ENCODE data around the gene MYEF2.

Gene MYEF2

GRCh38 chr15:48175126-48175525, 3.0 kb downstream of the MYEF2 start:
- TF ChIP-seq ARNT (IDR thresholded peaks at IDR 0.05) (no peak), LEF1 (IDR thresholded peaks at IDR 0.05; ENCODE audit: borderline replicate concordance) (no peak), NFRKB (IDR thresholded peaks at IDR 0.05) (no peak), SP1 (IDR thresholded peaks at IDR 0.05) (no peak)
- CTCF ChIA-PET: no interaction called here

GRCh38 chr15:48170981-48171380, 7.1 kb downstream of the MYEF2 start:
- ChIA-PET CTCF (no interaction called here), POLR2A (no interaction called here)
- DNase-seq (ENCODE audit: extremely low spot score): no peak
- TF ChIP-seq ZNF384 (IDR thresholded peaks at IDR 0.05): no peak
- no peak for TF ChIP-seq FOXK2 (IDR thresholded peaks at IDR 0.05)
- TF ChIP-seq NFRKB (IDR thresholded peaks at IDR 0.05): no peak
- TF ChIP-seq L3MBTL2 (conservative IDR thresholded peaks at IDR 0.05): no peak
- no peak for TF ChIP-seq HDGF (IDR thresholded peaks at IDR 0.05; ENCODE audit: borderline replicate concordance)
- TF ChIP-seq CTBP1 (IDR thresholded peaks at IDR 0.05; ENCODE audit: borderline replicate concordance): no peak
- TF ChIP-seq TARDBP (IDR thresholded peaks at IDR 0.05): no peak
- no peak for TF ChIP-seq SP1 (IDR thresholded peaks at IDR 0.05)
- no peak for TF ChIP-seq ELF4 (IDR thresholded peaks at IDR 0.05)
- no peak for TF ChIP-seq SUZ12 (IDR thresholded peaks at IDR 0.05)
- no peak for TF ChIP-seq LEF1 (IDR thresholded peaks at IDR 0.05; ENCODE audit: borderline replicate concordance)
- TF ChIP-seq BHLHE40 (IDR thresholded peaks at IDR 0.05; ENCODE audit: borderline replicate concordance): no peak
- TF ChIP-seq FOXM1 (IDR thresholded peaks at IDR 0.05; ENCODE audit: borderline replicate concordance): no peak
- no peak for TF ChIP-seq ARNT (IDR thresholded peaks at IDR 0.05)
- TF ChIP-seq PKNOX1 (IDR thresholded peaks at IDR 0.05): no peak
- no peak for TF ChIP-seq FOXA1 (IDR thresholded peaks at IDR 0.05)

More at GRCh38 chr15:48175126-48175525, 3.0 kb downstream of the MYEF2 start:
- POLR2A ChIA-PET: no interaction called here
- DNase-seq (ENCODE audit: extremely low spot score): no peak

GRCh38 chr15:48168616-48169015, 9.5 kb downstream of the MYEF2 start:
- ChIA-PET CTCF (no interaction called here), POLR2A (no interaction called here)
- TF ChIP-seq HDGF (IDR thresholded peaks at IDR 0.05; ENCODE audit: borderline replicate concordance) (no peak), CTBP1 (IDR thresholded peaks at IDR 0.05; ENCODE audit: borderline replicate concordance) (no peak), TARDBP (IDR thresholded peaks at IDR 0.05) (no peak), PKNOX1 (IDR thresholded peaks at IDR 0.05) (no peak), NFRKB (IDR thresholded peaks at IDR 0.05) (no peak), FOXM1 (IDR thresholded peaks at IDR 0.05; ENCODE audit: borderline replicate concordance) (no peak), L3MBTL2 (conservative IDR thresholded peaks at IDR 0.05) (no peak), SUZ12 (IDR thresholded peaks at IDR 0.05) (no peak), LEF1 (IDR thresholded peaks at IDR 0.05; ENCODE audit: borderline replicate concordance) (no peak), ZNF384 (IDR thresholded peaks at IDR 0.05) (no peak), SP1 (IDR thresholded peaks at IDR 0.05) (no peak)
- no peak for DNase-seq (ENCODE audit: extremely low spot score)

GRCh38 chr15:48153526-48153925, 24.6 kb downstream of the MYEF2 start:
- DNase-seq (ENCODE audit: extremely low spot score): no peak
- POLR2A ChIA-PET: no interaction called here
- CTCF ChIA-PET: no interaction called here
- TF ChIP-seq CTBP1 (IDR thresholded peaks at IDR 0.05; ENCODE audit: borderline replicate concordance): no peak

GRCh38 chr15:48149858-48150257, 28.2 kb downstream of the MYEF2 start:
- TF ChIP-seq LEF1 (IDR thresholded peaks at IDR 0.05; ENCODE audit: borderline replicate concordance) (no peak), PKNOX1 (IDR thresholded peaks at IDR 0.05) (no peak), NFRKB (IDR thresholded peaks at IDR 0.05) (no peak), TARDBP (IDR thresholded peaks at IDR 0.05) (no peak), FOXM1 (IDR thresholded peaks at IDR 0.05; ENCODE audit: borderline replicate concordance) (no peak), ARNT (IDR thresholded peaks at IDR 0.05) (no peak), ZNF384 (IDR thresholded peaks at IDR 0.05) (no peak), FOXK2 (IDR thresholded peaks at IDR 0.05) (no peak), ELF4 (IDR thresholded peaks at IDR 0.05) (no peak), BHLHE40 (IDR thresholded peaks at IDR 0.05; ENCODE audit: borderline replicate concordance) (no peak), FOXA1 (IDR thresholded peaks at IDR 0.05) (no peak), SP1 (IDR thresholded peaks at IDR 0.05) (no peak), HDGF (IDR thresholded peaks at IDR 0.05; ENCODE audit: borderline replicate concordance) (no peak), L3MBTL2 (conservative IDR thresholded peaks at IDR 0.05) (no peak), SUZ12 (IDR thresholded peaks at IDR 0.05) (no peak)
- ChIA-PET CTCF (no interaction called here), POLR2A (no interaction called here)
- no peak for DNase-seq (ENCODE audit: extremely low spot score)

- DNase-seq (ENCODE audit: extremely low spot score): no peak
- ChIA-PET POLR2A (no interaction called here), CTCF (no interaction called here)
- TF ChIP-seq SUZ12 (IDR thresholded peaks at IDR 0.05): no peak
- no peak for TF ChIP-seq NFRKB (IDR thresholded peaks at IDR 0.05)
- no peak for TF ChIP-seq FOXK2 (IDR thresholded peaks at IDR 0.05)
- no peak for TF ChIP-seq LEF1 (IDR thresholded peaks at IDR 0.05; ENCODE audit: borderline replicate concordance)
- TF ChIP-seq SP1 (IDR thresholded peaks at IDR 0.05): no peak
- no peak for TF ChIP-seq PKNOX1 (IDR thresholded peaks at IDR 0.05)
- no peak for TF ChIP-seq L3MBTL2 (conservative IDR thresholded peaks at IDR 0.05)
- no peak for TF ChIP-seq BHLHE40 (IDR thresholded peaks at IDR 0.05; ENCODE audit: borderline replicate concordance)
- TF ChIP-seq TARDBP (IDR thresholded peaks at IDR 0.05): no peak
- TF ChIP-seq CTBP1 (IDR thresholded peaks at IDR 0.05; ENCODE audit: borderline replicate concordance): no peak
- no peak for TF ChIP-seq FOXA1 (IDR thresholded peaks at IDR 0.05)
- no peak for TF ChIP-seq ELF4 (IDR thresholded peaks at IDR 0.05)
- TF ChIP-seq ZNF384 (IDR thresholded peaks at IDR 0.05): no peak
Measured at GRCh38 chr15:48147358-48147757, 30.7 kb downstream of the MYEF2 start.
